Measurements from ENCODE around the gene GATD1. TPM values are rescaled to one million over a fixed set of nuclear protein-coding genes. Genes with fewer than 3 reads are reported as not detected.

Gene GATD1
- total RNA-seq, 4 donors from 2014 or later, result 30.9 to 52.4 (median 39.8) TPM

DNA sequence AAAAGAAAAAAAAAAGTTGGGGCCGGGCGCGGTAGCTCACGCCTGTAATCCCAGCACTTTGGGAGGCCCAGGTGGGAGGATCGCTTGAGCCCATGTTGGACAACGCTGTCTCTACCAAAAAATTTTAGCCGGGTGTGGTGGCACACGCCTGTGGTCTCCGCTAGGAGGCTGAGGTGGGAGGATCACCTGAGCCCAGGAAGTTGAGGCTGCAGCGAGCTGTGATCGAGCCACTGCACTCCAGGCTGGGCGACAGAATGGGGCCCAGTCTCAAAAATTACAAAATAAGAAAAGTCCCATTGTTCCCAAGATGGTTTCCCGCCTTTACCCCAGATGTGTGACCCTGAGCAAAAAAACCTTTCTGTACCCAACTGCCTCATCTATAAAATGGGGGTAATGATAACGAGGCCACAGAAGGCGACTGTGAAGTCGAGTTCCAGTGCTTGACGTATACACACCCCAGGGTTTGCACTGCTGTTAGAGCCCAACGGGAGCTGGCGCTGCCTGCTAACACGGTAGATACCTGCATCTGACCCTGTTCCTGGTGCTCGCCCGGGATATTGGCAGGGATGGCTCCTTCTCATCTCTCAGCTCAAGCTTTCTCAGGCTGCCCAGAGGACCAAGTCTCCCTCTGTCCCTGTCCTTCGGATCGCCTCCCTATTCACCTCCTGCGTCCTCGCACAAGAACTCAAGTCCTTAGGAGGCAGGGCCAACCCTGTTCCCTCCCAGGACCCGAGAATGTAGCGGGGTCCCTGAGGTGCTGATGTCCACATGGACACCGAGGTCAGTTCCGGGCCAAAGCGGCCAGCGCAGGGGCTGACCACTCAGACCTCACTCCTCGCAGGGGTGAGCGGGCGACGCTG lies 31.4 kb upstream of the GATD1 start:
- intact Hi-C loops (cut with DNase I; ENCODE audit: low total_unique reads), result no loop called here
- WGBS, 2 donors, result 34 to 36% methylated on average over 29 to 33 of the region's 36 CpGs
- H3K4me3 ChIP-seq (ENCODE audit: low read depth, poor library complexity, severe bottlenecking), result peak overlapping the region; percentile 96
- TF ChIP-seq, protein P1, sequence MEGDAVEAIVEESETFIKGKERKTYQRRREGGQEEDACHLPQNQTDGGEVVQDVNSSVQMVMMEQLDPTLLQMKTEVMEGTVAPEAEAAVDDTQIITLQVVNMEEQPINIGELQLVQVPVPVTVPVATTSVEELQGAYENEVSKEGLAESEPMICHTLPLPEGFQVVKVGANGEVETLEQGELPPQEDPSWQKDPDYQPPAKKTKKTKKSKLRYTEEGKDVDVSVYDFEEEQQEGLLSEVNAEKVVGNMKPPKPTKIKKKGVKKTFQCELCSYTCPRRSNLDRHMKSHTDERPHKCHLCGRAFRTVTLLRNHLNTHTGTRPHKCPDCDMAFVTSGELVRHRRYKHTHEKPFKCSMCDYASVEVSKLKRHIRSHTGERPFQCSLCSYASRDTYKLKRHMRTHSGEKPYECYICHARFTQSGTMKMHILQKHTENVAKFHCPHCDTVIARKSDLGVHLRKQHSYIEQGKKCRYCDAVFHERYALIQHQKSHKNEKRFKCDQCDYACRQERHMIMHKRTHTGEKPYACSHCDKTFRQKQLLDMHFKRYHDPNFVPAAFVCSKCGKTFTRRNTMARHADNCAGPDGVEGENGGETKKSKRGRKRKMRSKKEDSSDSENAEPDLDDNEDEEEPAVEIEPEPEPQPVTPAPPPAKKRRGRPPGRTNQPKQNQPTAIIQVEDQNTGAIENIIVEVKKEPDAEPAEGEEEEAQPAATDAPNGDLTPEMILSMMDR (IDR thresholded peaks at IDR 0.05), result no peak
- no peak for TF ChIP-seq POLR2A (IDR thresholded peaks at IDR 0.05)
- DNase-seq (ENCODE audit: low spot score in 2 of 2), result no peak

DNA sequence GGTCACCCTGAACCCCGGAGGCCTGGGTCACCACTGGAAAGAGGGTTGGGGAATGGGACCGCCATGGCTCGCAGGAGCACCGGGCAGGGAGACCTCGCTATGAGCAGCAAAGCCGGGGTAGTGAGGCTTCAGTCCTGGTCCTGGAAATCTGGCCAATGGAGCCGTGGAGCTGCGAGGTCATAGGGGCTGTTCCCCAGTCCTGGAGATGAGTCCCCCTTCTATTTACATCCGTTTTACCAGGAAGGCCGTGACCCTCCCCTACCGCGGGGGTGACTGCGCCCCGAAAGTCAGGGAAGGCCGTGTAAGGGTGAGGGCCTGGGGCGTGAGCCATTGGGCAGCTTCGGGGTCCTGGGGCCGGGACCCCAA lies 27.3 kb upstream of the GATD1 start:
- intact Hi-C loops (cut with DNase I; ENCODE audit: low total_unique reads), result no loop called here
- peak overlapping the region; percentile 30 for H3K4me3 ChIP-seq (ENCODE audit: low read depth, poor library complexity, severe bottlenecking)
- DNase-seq (ENCODE audit: low spot score in 2 of 2), result no peak
- 4 to 6% methylated on average over 12 of the region's 18 CpGs for WGBS, 2 donors
- TF ChIP-seq, protein P1 (IDR thresholded peaks at IDR 0.05), result no peak
- TF ChIP-seq POLR2A (IDR thresholded peaks at IDR 0.05), result no peak

DNA sequence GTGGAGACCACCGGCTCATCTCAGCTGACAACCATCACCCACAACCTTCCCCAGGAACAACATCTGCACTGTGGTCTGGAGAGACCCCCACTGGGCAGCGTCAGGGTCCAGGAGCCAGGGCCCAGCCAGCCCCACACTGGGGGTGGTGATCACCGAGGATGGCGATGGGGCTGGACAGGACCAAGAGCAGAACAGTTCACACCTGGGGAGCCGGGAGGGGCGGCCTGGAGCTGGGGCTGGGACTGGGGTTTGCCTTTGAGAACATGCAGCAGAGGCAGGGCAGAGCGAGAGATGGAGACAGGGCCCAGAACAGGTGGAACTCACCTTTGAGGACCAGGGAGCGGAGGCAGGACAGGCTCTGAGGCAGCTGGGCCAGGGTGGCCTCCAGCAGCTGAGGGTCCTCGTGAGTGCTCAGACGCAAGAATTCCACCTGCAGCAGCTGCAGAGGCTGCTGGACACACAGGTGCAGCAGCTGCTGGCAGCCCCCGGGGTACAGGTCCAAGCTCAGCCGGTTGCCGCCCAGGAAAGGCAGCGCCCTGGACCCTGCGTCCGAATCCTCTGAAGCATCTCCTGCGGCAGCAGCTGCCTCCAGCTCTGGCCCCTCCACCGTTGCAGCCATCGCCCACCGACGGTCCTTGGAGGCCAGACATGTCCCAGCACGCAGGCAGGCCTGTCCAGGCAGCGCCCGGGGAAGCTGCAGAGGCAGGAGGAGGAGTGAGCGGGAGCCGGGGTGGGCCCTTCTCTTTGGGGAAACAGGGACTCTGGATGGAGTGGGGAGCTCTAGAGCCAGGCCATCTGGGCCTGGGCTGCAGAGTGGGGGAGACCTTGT lies 26.7 kb upstream of the GATD1 start:
- 46 to 51% methylated on average over 23 to 25 of the region's 26 CpGs for WGBS, 2 donors
- no peak for DNase-seq (ENCODE audit: low spot score in 2 of 2)
- intact Hi-C loops (cut with DNase I; ENCODE audit: low total_unique reads), result no loop called here
- no peak overlapping the region for H3K4me3 ChIP-seq (ENCODE audit: low read depth, poor library complexity, severe bottlenecking)
- TF ChIP-seq, protein P1 (IDR thresholded peaks at IDR 0.05), result no peak
- no peak for TF ChIP-seq POLR2A (IDR thresholded peaks at IDR 0.05)

DNA sequence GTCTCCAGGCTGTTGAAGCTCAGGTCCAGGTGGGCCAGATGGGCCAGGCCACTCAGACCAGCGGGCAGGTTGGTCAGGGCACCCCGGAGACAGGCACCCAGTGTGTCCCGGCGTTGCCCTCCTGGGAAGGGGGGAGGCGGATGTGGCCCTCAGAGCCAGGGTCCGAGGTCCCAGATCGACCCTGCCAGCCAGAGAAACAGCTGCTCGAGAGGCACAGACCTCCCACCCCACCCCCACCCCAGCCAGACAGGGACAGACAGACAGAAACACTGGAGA lies 26.1 kb upstream of the GATD1 start:
- WGBS, 2 donors, result 89% methylated on average over 8 of the region's 8 CpGs; no CpG with 5 or more reads in 1 of the 2 donors
- no peak overlapping the region for H3K4me3 ChIP-seq (ENCODE audit: low read depth, poor library complexity, severe bottlenecking)
- intact Hi-C loops (cut with DNase I; ENCODE audit: low total_unique reads), result no loop called here
- TF ChIP-seq, protein P1 (IDR thresholded peaks at IDR 0.05), result no peak
- TF ChIP-seq POLR2A (IDR thresholded peaks at IDR 0.05), result no peak
- DNase-seq (ENCODE audit: low spot score in 2 of 2), result no peak

DNA sequence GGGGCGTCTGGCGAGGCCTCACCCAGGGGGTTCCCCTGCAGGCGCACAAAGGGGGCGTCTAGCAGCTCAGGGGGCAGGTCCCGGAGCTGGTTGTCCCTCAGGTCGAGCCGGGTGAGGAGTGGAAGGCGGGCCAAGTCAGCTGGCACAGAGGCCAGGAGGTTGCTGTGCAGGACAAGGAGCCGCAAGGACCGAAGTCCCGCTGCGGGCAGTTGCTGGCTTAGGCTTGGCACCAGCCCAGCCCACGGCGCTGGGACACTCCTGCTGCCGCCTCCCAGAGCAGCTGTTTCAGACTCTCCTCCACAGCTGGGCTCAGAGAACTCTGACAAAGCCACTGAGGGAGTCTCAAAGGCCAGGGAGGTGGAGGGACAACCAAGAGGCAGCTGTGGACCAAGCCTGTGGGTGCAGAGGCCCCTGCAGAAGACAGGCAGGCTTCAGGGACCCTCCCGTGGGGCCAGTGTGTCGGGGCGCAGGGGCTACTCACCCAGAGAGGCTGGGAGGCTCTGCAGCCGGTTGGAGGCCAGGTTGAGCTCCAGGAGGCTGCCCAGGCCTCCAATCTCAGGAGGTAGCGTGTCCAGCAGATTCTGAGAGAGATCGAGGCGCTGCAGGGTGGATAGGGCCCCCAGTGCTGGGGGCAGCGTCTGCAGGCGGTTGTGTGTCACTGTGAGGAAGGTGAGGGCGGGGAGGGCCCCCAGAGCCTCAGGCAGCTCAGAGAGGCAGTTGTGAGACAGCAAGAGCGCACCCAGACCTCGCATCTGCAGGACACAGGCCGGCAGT lies 25.6 kb upstream of the GATD1 start:
- no peak overlapping the region for H3K4me3 ChIP-seq (ENCODE audit: low read depth, poor library complexity, severe bottlenecking)
- DNase-seq (ENCODE audit: low spot score in 2 of 2), result no peak
- intact Hi-C loops (cut with DNase I; ENCODE audit: low total_unique reads), result no loop called here
- TF ChIP-seq, protein P1 (IDR thresholded peaks at IDR 0.05), result no peak
- TF ChIP-seq POLR2A (IDR thresholded peaks at IDR 0.05), result no peak
- 90 to 91% methylated on average over 26 to 28 of the region's 28 CpGs for WGBS, 2 donors
